A549 (cell line): Measurements from ENCODE around the gene ZBTB4. TPM values are rescaled to one million over a fixed set of nuclear protein-coding genes. Genes with fewer than 3 reads are reported as not detected.
A peak's percentile ranks its signal among the peaks of the same experiment; 100 is the strongest.

Source experiments
- ATAC-seq, 2 experiments: fragments of 200-7000 bp in 1 of 2; fragments of >200 bp in 1 of 2; cut with Nextera tagmentation in 1 of 2; cut with Tn5 transposase in 1 of 2; 3 replicates each; pipeline versions ENCODE4 v1.8.0 to v1.9.1; 2018 to 2020; ENCODE audit warnings: mild to moderate bottlenecking in 1 of 2, moderate library complexity in 1 of 2
- CTCF ChIA-PET: fragments of 300-600 bp; sonication (Branson Sonifier 250); formaldehyde crosslinking; extraction: SDS; loops from one replicate; lab custom pipeline; 2021; ENCODE audit warnings: antibody characterized with exemption, inconsistent platforms; lab: Yijun Ruan, JAX
- POLR2A ChIA-PET: fragments of 350-600 bp; formaldehyde crosslinking; extraction: SDS; loops from one replicate; lab custom pipeline; 2021; ENCODE audit warnings: antibody characterized with exemption, inconsistent platforms; lab: Yijun Ruan, JAX
- DNase-seq, 2 experiments: peaks; one replicate each; pipeline versions ENCODE4 v3.0.0 to v3.0.0-alpha.2; 2011 to 2016; ENCODE audit warnings: low read depth in 1 of 2, low spot score in 1 of 2
- FAIRE-seq: peaks from 2 replicates; lab custom pipeline; 2011; peaks lifted over from hg19 to GRCh38; lab: Jason Lieb, UNC
- H3K27ac ChIP-seq, 2 experiments: fragments of >200 bp; sonication (Bioruptor Twin); formaldehyde crosslinking; 3 replicates each; pipeline ENCODE4 v1.5.1; 2016 to 2017
- H3K4me1 ChIP-seq: fragments of >200 bp; sonication (Bioruptor Twin); formaldehyde crosslinking; 3 replicates; pipeline ENCODE4 v1.6.1; 2016
- H3K4me2 ChIP-seq: fragments of >200 bp; sonication (Bioruptor Twin); formaldehyde crosslinking; 3 replicates; pipeline ENCODE4 v1.6.1; 2016
- H3K4me3 ChIP-seq: fragments of >200 bp; sonication (Bioruptor Twin); formaldehyde crosslinking; 3 replicates; pipeline ENCODE4 v1.5.1; 2016
- H3K9me3 ChIP-seq: fragments of >200 bp; sonication (Bioruptor Twin); formaldehyde crosslinking; 3 replicates; pipeline ENCODE4 v1.6.1; 2016
- ATOH8 ChIP-seq: fragments of 250-450 bp; sonication (Bioruptor Pico); IDR thresholded peaks from 2 replicates; pipeline ENCODE4 v1.5.0; 2020; ENCODE audit warnings: low read depth, mild to moderate bottlenecking, moderate library complexity
- BCL3 ChIP-seq: fragments of >200 bp; sonication (Bioruptor Twin); formaldehyde crosslinking; IDR thresholded peaks from 3 replicates; pipeline ENCODE4 v1.6.1; 2016
- CBX2 ChIP-seq: fragments of 200-600 bp; sonication (generic); IDR thresholded peaks from 2 replicates; pipeline ENCODE4 v1.6.1; 2016; ENCODE audit warnings: low read depth, mild to moderate bottlenecking, borderline replicate concordance
- CBX8 ChIP-seq: fragments of 200-600 bp; sonication (generic); IDR thresholded peaks from 2 replicates; pipeline ENCODE4 v1.6.1; 2016
- CHD2 ChIP-seq: fragments of 150-350 bp; IDR thresholded peaks from 2 replicates; pipeline ENCODE4 v1.6.1; 2014; ENCODE audit warnings: low read length; ENCODE audit not compliant: partially characterized antibody
- CHD4 ChIP-seq: fragments of 200-600 bp; sonication (generic); IDR thresholded peaks from 2 replicates; pipeline ENCODE4 v1.6.1; 2016; ENCODE audit warnings: antibody characterized with exemption, mild to moderate bottlenecking, borderline replicate concordance
- CTCF ChIP-seq: fragments of >200 bp; sonication (Bioruptor Twin); formaldehyde crosslinking; IDR thresholded peaks from 3 replicates; pipeline ENCODE4 v1.5.1; 2016
- EHF ChIP-seq: fragments of 250-450 bp; sonication (Bioruptor Pico); IDR thresholded peaks from 2 replicates; pipeline ENCODE4 v1.5.0; 2020; ENCODE audit warnings: mild to moderate bottlenecking
- EP300 ChIP-seq, 2 experiments: fragments of >200 bp; sonication (Bioruptor Twin); formaldehyde crosslinking; IDR thresholded peaks; 2 replicates in 1 of 2; 3 replicates in 1 of 2; pipeline ENCODE4 v1.6.1; 2016 to 2017
- FOSL2 ChIP-seq, 2 experiments: fragments of 450-650 bp in 1 of 2; fragments of >200 bp in 1 of 2; sonication (Bioruptor Twin) in 1 of 2; formaldehyde crosslinking; IDR thresholded peaks; 2 replicates each; pipeline versions ENCODE4 v1.5.0 to v1.6.1; 2016 to 2020; ENCODE audit warnings: mild to moderate bottlenecking in 1 of 2, moderate library complexity in 1 of 2
- FOXS1 ChIP-seq: fragments of 250-450 bp; sonication (Bioruptor Pico); IDR thresholded peaks from 2 replicates; pipeline ENCODE4 v1.5.0; 2020; ENCODE audit warnings: mild to moderate bottlenecking, moderate library complexity
- GATA3 ChIP-seq: IDR thresholded peaks from 2 replicates; pipeline ENCODE4 v1.6.1; 2012; ENCODE audit warnings: borderline replicate concordance
- HOXB13 ChIP-seq: fragments of 250-450 bp; sonication (Bioruptor Pico); IDR thresholded peaks from 2 replicates; pipeline ENCODE4 v1.5.0; 2020; ENCODE audit warnings: low read depth, mild to moderate bottlenecking, moderate library complexity
- MAFK ChIP-seq: fragments of 450-650 bp; IDR thresholded peaks from 2 replicates; pipeline ENCODE4 v1.6.1; 2014; ENCODE audit not compliant: partially characterized antibody
- MAX ChIP-seq: IDR thresholded peaks from 2 replicates; pipeline ENCODE4 v1.6.1; 2012
- MYC ChIP-seq: IDR thresholded peaks from 2 replicates; pipeline ENCODE4 v1.6.1; 2012; ENCODE audit warnings: mild to moderate bottlenecking, inconsistent platforms, low read length, improper control_type of control experiment, borderline replicate concordance
- NPAS2 ChIP-seq: fragments of 250-450 bp; sonication (Bioruptor Pico); IDR thresholded peaks from 2 replicates; pipeline ENCODE4 v1.8.0; 2022; ENCODE audit warnings: mild to moderate bottlenecking, moderate library complexity, borderline replicate concordance
- PHF8 ChIP-seq: fragments of 200-600 bp; sonication (generic); IDR thresholded peaks from 2 replicates; pipeline ENCODE4 v1.6.1; 2016; ENCODE audit warnings: low read depth, mild to moderate bottlenecking, antibody characterized with exemption, moderate library complexity, borderline replicate concordance
- RAD21 ChIP-seq, 2 experiments: fragments of >200 bp in 1 of 2; sonication (Bioruptor Twin) in 1 of 2; formaldehyde crosslinking in 1 of 2; IDR thresholded peaks in 1 of 2; conservative IDR thresholded peaks in 1 of 2; 2 replicates in 1 of 2; 3 replicates in 1 of 2; pipeline ENCODE4 v1.6.1; 2012 to 2018; ENCODE audit warnings: inconsistent platforms in 1 of 2
- RCOR1 ChIP-seq: fragments of 150-350 bp; IDR thresholded peaks from 2 replicates; pipeline ENCODE4 v1.6.1; 2014; ENCODE audit warnings: antibody characterized with exemption, low read length, low read depth
- SMC3 ChIP-seq: fragments of >200 bp; sonication (Bioruptor Twin); formaldehyde crosslinking; IDR thresholded peaks from 3 replicates; pipeline ENCODE4 v1.6.1; 2018; ENCODE audit warnings: inconsistent platforms
- TP53 ChIP-seq: fragments of 250-450 bp; sonication (Bioruptor Pico); IDR thresholded peaks from 2 replicates; pipeline ENCODE4 v1.5.0; 2021; ENCODE audit warnings: mild to moderate bottlenecking, moderate library complexity
- USF2 ChIP-seq: fragments of 450-650 bp; IDR thresholded peaks from 2 replicates; pipeline ENCODE4 v1.6.1; 2014; ENCODE audit warnings: antibody characterized with exemption
- WGBS: methylation state at CpG from one replicate; pipeline ENCODE4 v1.1.6; 2017; ENCODE audit errors: missing lambda C conversion rate; 5-methylcytosine and 5-hydroxymethylcytosine counted together
- polyA plus RNA-seq, 4 experiments: library from polyadenylated mRNA; depleted of rRNA in 3 of 4; stranded (reverse); fragments of >200 nt; fragmentation: RNase III in 1 of 4; extraction: RNeasy Plus Mini Kit Qiagen cat#74134 plus additional on column Dnase treatment in 1 of 4; gene quantifications; 2 replicates in 3 of 4; 3 replicates in 1 of 4; pipeline ENCODE4 v1.2.3, GENCODE V29; 2011 to 2017

Gene ZBTB4
- polyA plus RNA-seq, 2 of the 4 experiments (the other 2 are of a cell fraction) = 14.4 to 28.2 TPM

GRCh38 chr17:7528842-7529241 lies 49.4 kb upstream of the ZBTB4 start:
- ATAC-seq = no peak
- no peak for DNase-seq
- FAIRE-seq = no peak
- H3K4me3 ChIP-seq = no peak overlapping the region
- peaks cover 23% of the 10 kb centered on the region for H3K9me3 ChIP-seq
- TF ChIP-seq TP53 (CRISPR knock-in tag) (no peak), EHF (CRISPR knock-in tag) (no peak), NPAS2 (CRISPR knock-in tag) (no peak), PHF8 (no peak), USF2 (no peak), ATOH8 (CRISPR knock-in tag) (no peak), FOSL2 (IDR thresholded peaks at IDR 0.05) (no peak), FOSL2 (CRISPR knock-in tag; IDR thresholded peaks at IDR 0.05) (no peak), MAX (no peak), GATA3 (no peak), RCOR1 (no peak), CBX8 (no peak), EP300 (IDR thresholded peaks at IDR 0.05) (no peak), FOXS1 (CRISPR knock-in tag) (no peak), CBX2 (no peak), CHD2 (no peak), CHD4 (no peak), RAD21 (conservative IDR thresholded peaks at IDR 0.05 in 1 of 2, IDR thresholded peaks at IDR 0.05 in 1 of 2) (no peak), BCL3 (no peak), MAFK (no peak), HOXB13 (CRISPR knock-in tag) (no peak)
- POLR2A ChIA-PET = no interaction called here
- H3K4me2 ChIP-seq = no peak overlapping the region
- H3K4me1 ChIP-seq = 0 out of 3 replicates have a peak, but pooled peaks cover 3% of the 10 kb centered on the region
- CTCF ChIA-PET = interaction anchor here (1.2 to 9.4 kb wide), 2 partner anchors 14 to 28 kb away, joined by 3 to 66 read pairs; no protein-coding TSS in a partner anchor
- no peak overlapping the region for H3K27ac ChIP-seq

- peak in 1 of 2 experiments; percentile 63 for DNase-seq
- ATAC-seq = peak; percentile 34 to 69; a peak in 3 of 6 replicates
- 67% methylated on average over 10 of the region's 10 CpGs for WGBS
- H3K27ac ChIP-seq = no peak overlapping the region
- H3K4me2 ChIP-seq = no peak overlapping the region
- TF ChIP-seq MYC (no peak), HOXB13 (CRISPR knock-in tag) (no peak), SMC3 (no peak), CTCF (peak; percentile 28)
- peaks cover 1% of the 10 kb centered on the region; the same call in 1 of the 3 replicates for H3K9me3 ChIP-seq
- POLR2A ChIA-PET = interaction anchor here (0.6 kb wide), 1 partner anchor 38 kb away, joined by 3 read pairs; no protein-coding TSS in a partner anchor
- no peaks in the 10 kb centered on the region for H3K4me1 ChIP-seq
- FAIRE-seq = no peak
- CTCF ChIA-PET = interaction anchor here (0.7 to 5.2 kb wide), 7 partner anchors 9 to 48 kb away, joined by 3 to 49 read pairs (median 4); partner anchors contain the start of gene SENP3
- no peak overlapping the region for H3K4me3 ChIP-seq
These were observed 43.6 kb upstream of the ZBTB4 start for GRCh38 chr17:7523033-7523432.
